Measurements from ENCODE around the gene BMPER. TPM values are rescaled to one million over a fixed set of nuclear protein-coding genes. Genes with fewer than 3 reads are reported as not detected.

The BMPER gene
- total and polyA plus RNA-seq, 10 of the 15 experiments (the other 5 are each of a cell fraction or from before 2014, with no cell fraction given), result 0.02 to 0.08 TPM; not detected in 8

DNA sequence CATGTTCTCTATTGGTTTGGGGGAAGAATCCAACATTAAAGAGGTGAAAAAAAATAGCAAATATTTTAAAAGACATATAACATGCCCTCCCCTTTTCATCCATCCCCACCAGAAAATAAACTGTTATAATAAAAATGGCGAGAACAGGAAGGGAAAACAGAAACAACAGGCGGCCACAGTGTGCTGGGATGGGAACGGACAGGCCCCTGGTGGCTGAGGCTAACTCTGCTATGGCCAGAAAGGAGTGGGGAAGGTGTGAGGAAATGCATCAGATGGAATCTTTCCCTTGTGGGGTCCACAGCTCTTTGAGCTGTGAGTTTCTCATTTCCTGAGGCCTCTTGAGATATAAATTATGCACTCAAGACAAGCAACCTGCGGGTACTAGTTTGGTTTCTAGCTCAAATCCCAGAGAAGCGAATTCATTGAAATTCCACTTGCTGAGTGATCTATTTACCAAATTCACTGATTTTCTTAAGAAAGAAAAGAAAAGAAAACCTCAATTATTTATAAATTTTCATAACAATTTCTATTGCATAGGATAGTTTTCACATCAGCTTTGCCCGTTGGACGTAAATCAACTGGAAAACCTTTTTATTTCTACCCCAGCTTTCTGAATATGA, 139.5 kb downstream of the BMPER start:
- H3K9me3 ChIP-seq (replicated peaks; ENCODE audit: control insufficient read depth, insufficient read depth, low read length), result no peaks in the 10 kb centered on the region
- FAIRE-seq, result no peak
- CTCF ChIA-PET, result no interaction called here

More for the DNA sequence above, 139.5 kb downstream of the BMPER start:
- no peak for ATAC-seq
- no peak for DNase-seq (ENCODE audit: low read depth, low spot score)
- no peaks in the 10 kb centered on the region for H3K79me2 ChIP-seq (ENCODE audit: control insufficient read depth, insufficient read depth, low read length)
- H3K4me2 ChIP-seq (ENCODE audit: control insufficient read depth, insufficient read depth), result no peak overlapping the region
- WGBS (ENCODE audit: insufficient coverage, insufficient replicate concordance, low lambda C conversion rate, missing lambda C conversion rate), result 39% methylated on average over 7 of the region's 7 CpGs
- BruUV-seq (replicated peaks), result no TSS peak
- no peaks in the 10 kb centered on the region for H3K36me3 ChIP-seq (ENCODE audit: control insufficient read depth in 2 of 2, insufficient read depth in 2 of 2, low read length in 1 of 2)
- no peak overlapping the region for H2AFZ ChIP-seq (ENCODE audit: control insufficient read depth, low read depth, low read length)
- no peak overlapping the region for H3K27ac ChIP-seq (ENCODE audit: control insufficient read depth, insufficient read depth)
- SMC1A ChIA-PET (ENCODE audit: uncharacterized antibody, unreplicated experiment), result no interaction called here
- H3K27me3 ChIP-seq (replicated peaks in 1 of 2; ENCODE audit: control insufficient read depth in 2 of 2, insufficient read depth in 2 of 2, low read length in 1 of 2), result no peaks in the 10 kb centered on the region
- H4K20me1 ChIP-seq (ENCODE audit: control insufficient read depth, insufficient read depth), result no peaks in the 10 kb centered on the region
- TF ChIP-seq SUPT20H (IDR thresholded peaks at IDR 0.05; ENCODE audit: borderline replicate concordance, control insufficient read depth, low read depth, low read length) (no peak), SP1 (IDR thresholded peaks at IDR 0.05; ENCODE audit: low read depth, low read length) (no peak), POU2F2 (IDR thresholded peaks at IDR 0.05; ENCODE audit: borderline replicate concordance, low read depth, low read length) (no peak), IRF5 (IDR thresholded peaks at IDR 0.05; ENCODE audit: borderline replicate concordance) (no peak), CBX3 (IDR thresholded peaks at IDR 0.05; ENCODE audit: borderline replicate concordance, low read depth) (no peak), ASH2L (IDR thresholded peaks at IDR 0.05; ENCODE audit: borderline replicate concordance, low read depth) (no peak), NR2C2 (IDR thresholded peaks at IDR 0.05; ENCODE audit: borderline replicate concordance, control insufficient read depth, insufficient read length, low read depth) (no peak)
- TF ChIP-seq, protein P1, sequence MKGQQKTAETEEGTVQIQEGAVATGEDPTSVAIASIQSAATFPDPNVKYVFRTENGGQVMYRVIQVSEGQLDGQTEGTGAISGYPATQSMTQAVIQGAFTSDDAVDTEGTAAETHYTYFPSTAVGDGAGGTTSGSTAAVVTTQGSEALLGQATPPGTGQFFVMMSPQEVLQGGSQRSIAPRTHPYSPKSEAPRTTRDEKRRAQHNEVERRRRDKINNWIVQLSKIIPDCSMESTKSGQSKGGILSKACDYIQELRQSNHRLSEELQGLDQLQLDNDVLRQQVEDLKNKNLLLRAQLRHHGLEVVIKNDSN (IDR thresholded peaks at IDR 0.05; ENCODE audit: borderline replicate concordance, extremely low read length, insufficient read depth, low read depth, low read length), result no peak
- RAD21 ChIA-PET (ENCODE audit: unreplicated experiment), result no interaction called here
- no peak overlapping the region for H3K4me3 ChIP-seq
- intact Hi-C loops (cut with micrococcal nuclease; ENCODE audit: unreplicated experiment) (no loop called here), in situ Hi-C loops (cut with MboI) (no loop called here)
- H3K9ac ChIP-seq (ENCODE audit: control insufficient read depth, insufficient read depth, low read length), result no peak overlapping the region
- POLR2A ChIA-PET, result no interaction called here
- H3K4me1 ChIP-seq (ENCODE audit: control insufficient read depth, insufficient read depth, low read length), result no peaks in the 10 kb centered on the region
